Measurements from ENCODE around the gene MAK.

- TF ChIP-seq CTCF (IDR thresholded peaks at IDR 0.05) (no peak), POLR2A (IDR thresholded peaks at IDR 0.05) (no peak)
Measured at GRCh38 chr6:10824819-10825218, 13.5 kb downstream of the MAK start.
